Measurements from ENCODE around the gene ADGRL1.
"Not testable (repeated sequence)": the region's sequence is repeated elsewhere in the genome, so short reads cannot be mapped to it uniquely, and the experiment has no call there.

The ADGRL1 gene

DNA sequence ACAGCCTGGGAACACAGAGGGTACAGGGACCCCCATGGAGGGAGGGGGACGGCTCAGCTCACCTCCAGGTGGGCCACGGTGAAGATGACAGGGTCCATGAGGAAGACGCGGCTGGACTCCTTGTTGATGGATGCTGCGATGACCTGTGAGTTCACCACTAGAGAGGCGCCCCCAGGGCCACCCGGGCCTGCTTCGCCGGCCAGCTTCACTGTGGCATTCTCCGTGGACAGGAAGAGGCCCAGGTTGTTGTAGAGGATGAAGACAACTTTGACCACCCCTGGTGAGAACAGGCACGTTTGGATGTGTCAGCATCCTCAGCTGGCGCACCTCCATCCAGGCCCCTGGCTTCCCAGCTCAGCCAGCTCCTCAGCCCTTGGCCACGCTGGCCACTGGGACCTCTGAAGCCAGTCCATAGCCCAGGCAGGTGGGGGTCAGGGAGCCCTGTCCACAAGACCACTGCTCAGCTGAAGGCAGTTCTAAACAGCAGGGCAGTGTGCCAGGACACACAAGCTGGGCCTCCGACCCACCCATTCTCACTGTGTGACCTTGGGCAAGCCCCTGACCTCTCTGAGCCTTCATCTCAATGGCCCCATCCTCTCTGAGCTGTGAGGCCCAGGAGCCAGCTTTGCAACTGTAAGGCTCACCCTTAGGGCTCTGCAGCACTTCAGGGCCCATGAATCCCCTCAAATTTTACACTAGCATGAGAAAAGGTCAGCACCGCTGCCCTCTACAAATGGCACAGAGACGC is 47.5 kb downstream of the ADGRL1 start:
- no peak for DNase-seq

DNA sequence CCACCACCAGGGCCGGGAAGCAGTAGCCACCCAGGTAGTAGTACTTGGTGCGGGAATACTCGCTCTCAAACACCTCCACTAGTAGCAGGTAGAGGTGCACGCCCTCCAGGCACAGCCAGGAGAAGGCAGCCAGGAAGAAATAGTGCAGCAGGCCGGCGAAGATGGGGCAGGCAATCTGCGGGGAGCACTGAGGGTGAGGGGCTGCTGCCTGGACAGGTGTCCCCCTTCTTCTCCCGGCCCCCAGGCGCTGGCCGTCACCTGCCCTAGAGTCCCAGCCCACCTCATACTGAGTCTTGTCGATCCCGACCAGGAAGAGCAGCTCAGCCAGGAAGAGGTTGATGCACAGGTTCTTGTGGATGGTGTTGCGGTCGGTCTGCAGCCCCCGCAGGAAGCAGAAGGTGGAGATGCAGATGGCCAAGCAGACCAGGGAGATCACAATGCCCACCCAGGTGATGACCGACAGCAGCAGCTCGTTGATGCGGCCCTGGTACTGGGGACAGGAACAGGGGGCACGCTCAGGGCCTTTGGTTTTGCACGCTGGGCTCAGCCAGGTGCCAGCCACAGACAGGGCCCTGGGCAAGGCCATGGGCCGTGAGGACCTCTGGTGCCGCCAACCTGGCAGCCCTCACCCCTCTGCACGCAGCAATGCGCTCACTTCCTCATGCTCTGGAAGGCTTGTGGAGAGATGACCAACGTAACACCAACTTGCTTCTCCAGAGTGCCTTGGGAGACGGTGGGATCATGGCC is 48.8 kb downstream of the ADGRL1 start:
- no peak for DNase-seq

DNA sequence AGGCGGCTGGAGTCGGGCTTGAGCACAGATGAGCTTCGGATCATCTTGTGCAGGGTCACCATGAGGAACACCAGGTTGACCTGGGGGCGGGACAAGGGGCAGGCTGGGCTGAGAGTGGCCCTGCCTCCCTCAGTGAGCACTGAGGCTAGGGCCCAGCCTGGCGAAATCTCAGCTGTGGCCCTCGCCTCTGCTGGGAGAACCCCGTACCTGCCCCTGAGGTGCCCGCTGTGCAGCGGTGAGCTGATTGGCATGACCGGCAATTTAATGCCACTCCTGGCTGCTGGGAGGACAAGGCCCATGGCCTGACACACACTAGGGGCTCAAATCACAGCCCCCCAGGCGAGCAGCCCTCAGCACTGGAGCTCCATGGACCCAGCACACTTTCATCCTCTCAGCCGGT is 49.8 kb downstream of the ADGRL1 start:
- no peak for DNase-seq

DNA sequence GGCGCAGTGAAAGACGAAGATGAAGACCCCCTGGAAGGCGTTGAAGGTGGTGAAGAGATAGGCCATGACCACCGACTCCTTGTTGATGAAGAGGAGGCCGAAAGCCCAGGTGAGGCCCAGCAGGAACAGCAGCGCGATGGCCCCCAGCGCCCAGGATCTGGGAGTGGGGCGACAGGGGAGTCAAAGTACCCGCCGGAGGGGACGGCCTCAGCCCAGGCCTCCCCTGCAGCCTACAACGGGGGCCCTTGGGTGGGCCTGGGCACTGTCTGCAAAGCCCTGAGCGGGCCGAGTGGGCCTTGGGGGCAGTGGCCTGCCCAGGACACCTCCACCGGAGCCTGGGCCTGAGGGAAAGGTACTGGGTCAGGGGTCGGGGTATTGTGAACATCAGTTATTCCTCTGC is 50.6 kb downstream of the ADGRL1 start:
- DNase-seq = no peak

DNA sequence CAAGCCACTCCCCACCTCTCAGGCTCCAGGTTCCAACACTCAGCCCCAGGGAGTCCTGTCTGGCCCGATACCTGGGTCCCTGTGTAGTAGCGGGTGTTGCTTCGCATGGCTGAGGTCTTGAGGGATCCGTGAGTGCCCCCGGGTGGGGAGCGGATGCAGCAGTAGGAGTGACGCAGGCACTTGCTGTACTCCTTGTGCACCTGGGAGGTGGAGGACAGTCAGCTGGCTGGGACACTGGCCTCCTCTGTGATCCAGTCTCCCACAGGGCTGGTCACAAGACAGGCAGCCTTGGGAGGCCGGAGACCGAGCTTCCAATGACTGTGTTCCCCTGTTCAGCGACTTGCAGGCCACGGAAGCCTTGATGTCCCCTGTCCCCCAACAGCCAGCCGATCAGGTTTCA is 53.3 kb downstream of the ADGRL1 start:
- DNase-seq = no peak

DNA sequence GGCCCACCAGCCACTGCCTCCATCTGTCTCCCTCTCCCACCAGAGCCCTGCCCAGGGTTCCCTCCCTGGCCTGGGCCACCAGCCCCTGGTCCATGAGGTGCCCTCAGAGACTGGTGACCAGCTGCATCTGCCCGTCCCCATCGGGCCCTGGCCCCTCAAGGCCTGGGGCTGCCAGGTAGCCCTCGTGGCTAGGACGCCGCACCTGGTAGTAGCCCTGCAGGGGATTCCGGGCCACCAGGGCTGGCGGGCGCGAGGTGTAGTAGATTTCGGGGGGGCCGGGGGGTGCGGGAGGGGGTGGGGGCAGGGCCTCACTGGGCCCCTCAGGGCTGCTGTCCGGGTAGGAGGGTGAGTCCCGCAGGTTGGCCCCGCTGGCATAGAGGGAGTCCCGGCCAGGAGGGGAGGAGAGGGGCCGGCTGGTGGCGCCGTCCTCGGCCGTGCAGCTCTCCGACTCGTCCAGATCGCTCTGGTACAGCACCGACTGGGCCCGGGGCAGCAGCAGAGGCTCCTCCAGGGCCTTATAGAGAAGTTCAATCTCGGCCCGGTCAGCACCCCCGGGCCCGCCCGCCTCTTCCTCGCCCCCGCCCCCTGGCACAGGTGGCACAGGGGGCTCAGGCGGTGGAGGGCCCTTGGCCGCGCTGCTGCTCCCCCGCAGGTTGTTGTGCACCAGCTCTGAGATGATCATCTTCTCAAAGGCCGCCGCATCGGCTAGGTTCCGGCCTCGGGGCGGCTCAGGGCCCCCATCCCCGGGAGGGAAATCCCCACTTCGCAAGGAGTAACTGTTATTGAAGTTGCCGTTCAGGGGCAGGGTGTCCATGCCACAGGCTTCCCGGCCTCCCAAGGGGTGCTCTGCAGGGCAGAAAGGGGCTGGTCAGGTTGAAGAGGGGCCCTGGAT is 55.0 kb downstream of the ADGRL1 start:
- DNase-seq = no peak

DNA sequence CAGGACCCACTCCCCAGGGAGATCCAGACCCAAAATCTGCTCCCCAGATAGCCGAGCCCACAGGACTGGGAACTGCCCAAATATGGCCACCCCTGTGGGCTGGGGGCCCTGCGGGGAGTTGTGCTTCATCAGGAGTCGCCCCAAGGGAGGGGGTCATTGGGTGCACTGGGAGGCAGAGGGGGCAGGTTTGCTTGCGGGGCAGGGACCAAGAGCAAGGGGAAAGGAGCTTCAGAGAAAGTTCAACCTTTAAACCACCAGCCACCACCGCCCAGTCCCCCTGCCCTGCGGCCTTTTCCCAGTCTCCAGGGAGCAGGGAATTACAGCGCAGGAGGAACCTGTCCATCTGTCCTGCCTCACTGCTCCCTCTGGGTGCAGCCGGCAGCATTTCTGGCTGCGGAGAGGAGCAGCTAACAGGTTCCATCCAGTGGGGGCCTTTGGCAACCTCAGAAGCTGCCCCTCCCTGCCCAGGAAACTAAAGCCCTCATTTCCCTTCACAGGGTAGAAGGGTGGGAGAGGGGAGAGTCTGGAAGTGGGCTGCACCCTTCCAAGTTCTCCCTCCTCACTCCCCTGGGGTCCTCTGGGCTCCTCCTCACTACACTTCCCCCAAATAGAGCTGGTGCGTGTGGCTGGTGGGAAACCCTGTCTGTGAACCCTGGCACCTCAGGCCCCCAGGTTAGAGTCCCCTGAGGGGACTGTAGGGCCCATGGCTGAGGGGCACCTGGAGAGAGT is 55.8 kb downstream of the ADGRL1 start:
- DNase-seq = no peak

DNA sequence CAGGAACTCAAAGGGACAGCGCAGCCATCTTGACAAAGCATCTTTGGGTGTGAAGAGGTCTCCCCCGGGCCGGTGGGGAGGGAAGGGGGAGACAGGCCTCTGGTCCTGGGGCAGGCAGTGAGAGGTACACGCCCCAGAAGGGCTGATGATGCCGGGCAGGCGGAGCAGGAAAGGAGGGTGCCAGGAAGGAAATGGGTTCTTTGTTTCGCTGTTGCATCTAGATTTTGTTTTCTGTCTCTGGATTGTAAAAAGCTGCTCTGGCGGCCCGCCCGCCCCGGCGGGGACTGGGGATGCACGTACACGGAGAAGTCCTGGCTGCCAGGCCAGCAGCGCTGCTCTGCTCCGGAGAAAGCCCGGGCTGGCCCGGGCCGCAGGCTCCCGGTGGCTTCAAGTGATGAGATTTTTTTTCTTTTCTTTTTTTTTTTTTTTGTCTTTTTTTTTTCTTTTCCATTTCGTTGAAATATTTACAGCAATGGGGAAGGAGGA is 56.4 kb downstream of the ADGRL1 start:
- no peak for DNase-seq

DNA sequence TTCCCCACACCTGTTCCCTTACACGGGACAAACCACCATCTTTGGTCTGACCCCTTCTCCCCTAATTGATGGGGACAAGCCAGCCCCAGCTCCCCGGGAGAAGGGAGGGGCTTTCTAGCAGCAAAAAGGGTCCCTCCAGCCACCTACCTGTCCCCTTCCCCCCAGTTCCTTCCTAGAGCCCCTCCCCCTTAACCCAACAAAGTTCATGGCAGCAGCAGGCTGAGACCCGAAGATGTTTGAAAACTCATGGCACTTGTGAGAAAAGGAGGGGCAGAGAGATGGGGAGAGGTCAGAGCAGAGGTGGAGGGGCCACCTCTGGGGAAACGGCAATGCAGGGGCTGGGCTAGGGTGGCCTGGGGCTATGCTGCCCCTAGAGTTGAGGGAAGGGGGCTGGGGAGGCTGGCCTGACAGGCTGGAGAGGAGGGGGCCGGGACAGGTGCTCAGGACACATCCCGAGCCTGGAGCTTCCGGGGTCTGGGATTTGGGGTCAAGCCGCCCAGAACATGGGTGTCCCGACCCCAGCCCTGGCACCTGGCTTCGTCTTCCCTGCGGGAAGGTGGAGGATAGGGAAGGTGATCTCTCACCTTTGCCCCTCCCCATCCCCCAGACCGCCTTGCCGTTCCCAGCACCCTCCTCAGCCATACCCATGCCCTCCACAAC is 57.1 kb downstream of the ADGRL1 start:
- no peak for DNase-seq

DNA sequence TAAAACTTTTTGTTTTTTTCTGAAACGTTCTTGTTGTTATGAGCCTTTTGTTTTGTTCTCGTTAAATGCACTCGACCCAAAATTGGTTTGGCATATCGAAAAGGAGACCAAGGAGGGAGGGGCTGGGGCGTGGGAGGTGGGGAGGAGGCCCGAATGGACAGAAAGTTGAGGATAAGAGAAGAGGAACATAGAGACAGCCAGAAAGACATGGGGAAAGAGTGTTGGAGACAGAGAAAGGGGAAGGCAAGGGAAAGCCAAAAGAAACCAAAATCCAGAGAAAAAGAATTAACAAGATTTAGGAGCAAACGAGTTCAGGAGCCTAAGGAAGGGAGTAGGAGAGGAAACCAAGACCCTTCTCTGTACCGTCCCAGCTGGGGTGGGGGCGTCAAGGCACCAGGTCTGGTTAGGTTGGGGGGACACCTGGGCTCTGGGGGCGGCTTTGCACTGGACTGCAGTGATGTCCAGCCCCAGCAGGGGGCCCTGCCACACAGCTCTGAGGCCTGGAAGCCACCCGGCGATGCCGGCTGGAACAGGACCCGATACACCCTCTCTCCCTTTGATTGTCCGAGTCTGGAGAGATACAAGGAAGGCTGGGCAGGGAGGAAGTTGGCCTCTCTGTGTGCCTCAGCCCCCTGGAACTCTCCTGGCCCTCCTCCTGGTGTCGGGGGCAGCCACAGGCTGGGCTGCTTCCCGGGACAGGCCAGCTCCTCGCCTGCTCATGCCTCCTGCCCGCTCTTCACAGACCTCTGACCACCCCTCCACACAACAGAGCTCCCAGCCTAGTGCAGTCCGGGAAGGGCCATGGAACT is 58.0 kb downstream of the ADGRL1 start:
- peak; percentile 1 for DNase-seq

DNA sequence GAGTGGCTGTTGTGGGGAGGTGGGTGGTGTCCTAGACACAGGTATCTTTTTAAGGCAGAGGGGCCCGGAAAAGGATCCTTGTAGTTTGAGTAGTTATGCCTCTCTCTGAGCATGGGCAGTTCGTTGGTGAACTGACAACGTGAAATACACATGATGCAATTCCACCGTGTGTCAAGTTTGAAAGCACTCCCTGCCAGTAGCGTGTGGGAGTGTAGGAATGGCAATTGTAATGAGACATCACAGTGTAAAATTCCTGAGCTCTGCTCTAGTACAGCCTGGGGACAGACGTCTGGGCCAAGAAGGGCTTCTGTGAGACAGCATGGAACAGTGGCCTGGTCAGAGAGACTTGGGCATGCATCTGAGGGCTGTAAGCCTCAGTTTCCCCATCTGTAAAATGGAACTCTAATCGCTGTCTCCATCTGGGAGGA is 59.2 kb downstream of the ADGRL1 start:
- DNase-seq = no peak

DNA sequence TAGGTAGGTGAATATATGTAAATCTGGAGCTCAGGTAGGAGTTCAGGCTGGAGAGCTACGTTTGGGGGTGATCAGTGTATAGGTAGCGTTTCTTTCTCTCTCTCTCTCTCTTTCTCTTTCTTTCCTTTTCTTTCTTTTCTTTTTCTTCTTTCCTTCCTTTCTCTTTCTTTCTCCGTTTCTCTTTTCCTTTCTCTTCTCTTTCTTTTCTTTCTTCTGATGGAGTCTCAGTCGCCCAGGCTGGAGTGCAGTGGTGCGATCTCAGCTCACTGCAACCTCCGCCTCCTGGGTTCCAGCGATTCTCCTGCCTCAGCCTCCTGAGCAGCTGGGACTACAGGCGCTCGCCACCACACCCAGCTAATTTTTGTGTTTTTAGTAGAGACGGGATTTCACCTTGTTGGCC is 59.8 kb downstream of the ADGRL1 start:
- DNase-seq = not testable (repeated sequence)

DNA sequence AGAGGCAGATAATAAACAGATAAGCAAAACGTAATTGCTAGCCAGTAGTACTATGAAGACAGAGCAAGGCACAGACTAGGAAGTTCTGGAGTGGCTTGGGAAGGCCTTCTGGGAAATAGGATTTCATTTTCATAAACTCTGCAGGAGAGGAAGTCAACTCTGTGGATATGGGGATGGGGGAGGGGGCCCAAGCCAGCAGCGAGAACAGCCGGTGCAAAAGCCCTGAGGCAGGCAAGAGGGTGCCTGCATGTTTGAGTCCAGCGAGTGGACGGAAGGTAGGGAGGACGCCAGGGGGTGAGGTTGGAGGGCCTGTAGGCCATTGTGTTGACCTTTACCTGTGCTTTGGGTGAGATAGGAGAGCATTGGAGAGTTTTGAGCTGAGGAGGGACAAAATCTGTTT is 60.6 kb downstream of the ADGRL1 start:
- no peak for DNase-seq

DNA sequence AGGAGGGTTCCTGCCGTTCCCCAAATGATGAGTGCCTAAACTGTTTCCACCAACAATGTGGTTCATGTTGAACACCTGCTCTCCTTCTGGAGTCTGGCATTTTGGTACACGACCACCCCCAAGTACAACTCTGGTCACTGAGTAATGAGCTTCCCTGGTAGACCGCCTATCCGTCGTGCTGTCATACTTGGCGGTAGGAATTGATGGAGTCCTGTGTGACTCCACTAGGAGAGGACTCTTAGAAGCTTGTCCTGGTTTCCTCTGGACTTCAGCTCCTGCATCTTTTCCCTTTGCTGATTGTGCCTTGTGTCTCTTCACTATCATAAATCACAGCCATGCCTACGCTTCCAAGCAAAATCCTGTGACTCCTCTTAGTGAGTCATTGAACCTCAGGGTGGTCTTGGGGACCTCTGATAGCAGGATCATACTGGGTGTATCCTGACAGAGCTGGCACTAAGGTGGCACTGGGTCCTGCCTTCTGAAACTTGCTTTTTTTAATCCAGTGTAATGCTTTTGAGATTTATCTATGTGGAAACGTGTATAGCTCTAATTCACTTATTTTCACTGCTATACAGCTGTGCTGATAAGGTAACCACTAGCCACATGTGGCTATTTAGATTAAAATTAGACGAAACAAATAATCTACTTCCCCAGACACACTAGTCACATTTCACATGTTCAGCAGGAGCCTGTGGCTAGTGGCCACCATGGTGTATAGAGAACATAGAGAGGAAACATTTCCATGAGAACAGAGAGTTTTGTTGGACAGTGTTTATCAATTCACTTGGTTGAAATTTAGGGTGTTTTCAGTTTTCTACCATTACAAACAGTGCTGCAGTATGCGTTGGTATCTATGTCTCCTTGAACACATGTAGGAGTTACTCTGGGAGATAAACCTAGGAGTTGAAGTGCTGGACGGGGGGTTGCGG is 63.4 kb downstream of the ADGRL1 start:
- DNase-seq = no peak

DNA sequence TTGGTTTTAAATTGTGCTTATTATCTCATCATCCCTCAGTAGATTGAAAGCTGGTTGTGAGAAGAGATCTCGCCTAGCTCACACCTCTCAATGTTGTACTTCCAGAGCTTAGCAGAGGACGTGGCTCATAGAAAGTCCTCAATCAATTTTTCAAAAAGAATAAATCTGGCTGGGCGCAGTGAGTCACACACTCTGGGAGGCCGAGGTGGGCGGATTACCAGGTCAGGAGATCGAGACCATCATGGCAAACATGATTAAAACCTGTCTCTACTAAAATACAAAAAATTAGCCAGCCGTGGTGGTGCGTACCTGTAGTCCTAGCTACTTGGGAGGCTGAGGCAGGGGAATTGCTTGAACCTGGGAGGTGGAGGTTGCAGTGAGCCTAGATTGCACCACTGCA is 64.9 kb downstream of the ADGRL1 start:
- no peak for DNase-seq

DNA sequence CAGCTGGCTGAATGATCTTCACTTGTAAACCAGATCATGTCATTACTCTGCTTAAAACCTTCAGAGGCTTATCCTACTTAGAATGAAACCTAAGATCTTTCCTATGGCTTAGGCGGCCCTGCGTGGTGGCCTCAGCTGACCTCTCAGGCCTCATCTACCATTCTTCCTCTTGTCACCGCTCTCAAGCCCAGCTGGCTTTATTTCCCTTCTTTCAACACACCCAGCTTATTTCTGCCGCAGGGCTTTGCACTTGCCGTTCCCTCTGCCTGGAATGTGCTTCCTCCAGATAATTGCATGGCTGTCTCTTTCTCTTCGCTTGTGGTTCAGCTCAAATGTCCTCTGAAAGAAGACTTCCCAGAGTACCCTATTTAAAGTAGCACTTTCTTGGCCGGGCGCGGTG is 66.0 kb downstream of the ADGRL1 start:
- DNase-seq = no peak

DNA sequence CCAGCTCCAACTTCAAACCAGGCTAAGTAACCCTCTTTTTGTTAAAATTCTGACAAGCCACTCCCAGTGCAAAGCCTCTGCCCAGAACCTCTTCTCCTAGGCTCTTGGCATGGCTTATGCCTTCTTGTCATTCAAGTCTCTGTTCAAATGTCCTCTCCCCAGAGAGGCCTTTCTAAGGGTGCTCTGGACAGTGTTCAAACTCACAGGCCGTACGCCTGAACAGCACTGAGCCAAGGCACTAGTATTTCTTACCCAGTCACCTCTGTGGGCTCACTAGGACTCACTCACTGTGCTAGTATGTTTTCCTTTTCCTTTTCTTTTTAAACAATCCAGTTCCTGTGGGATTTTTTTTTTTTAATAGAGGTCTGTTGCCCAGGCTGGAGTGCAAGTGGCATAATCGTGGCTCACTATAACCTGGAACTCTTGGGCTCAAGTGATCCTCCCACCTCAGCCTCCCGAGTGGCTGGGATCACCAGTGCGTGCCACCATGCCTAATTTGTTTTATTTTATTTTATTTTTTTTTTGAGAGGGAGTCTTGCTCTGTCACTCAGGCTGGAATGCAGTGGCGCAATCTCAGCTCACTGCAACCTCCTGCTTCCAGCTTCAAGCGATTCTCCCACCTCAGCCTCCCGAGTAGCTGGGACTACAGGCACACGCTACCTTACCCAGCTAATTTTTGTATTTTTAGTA is 67.2 kb downstream of the ADGRL1 start:
- DNase-seq = no peak

DNA sequence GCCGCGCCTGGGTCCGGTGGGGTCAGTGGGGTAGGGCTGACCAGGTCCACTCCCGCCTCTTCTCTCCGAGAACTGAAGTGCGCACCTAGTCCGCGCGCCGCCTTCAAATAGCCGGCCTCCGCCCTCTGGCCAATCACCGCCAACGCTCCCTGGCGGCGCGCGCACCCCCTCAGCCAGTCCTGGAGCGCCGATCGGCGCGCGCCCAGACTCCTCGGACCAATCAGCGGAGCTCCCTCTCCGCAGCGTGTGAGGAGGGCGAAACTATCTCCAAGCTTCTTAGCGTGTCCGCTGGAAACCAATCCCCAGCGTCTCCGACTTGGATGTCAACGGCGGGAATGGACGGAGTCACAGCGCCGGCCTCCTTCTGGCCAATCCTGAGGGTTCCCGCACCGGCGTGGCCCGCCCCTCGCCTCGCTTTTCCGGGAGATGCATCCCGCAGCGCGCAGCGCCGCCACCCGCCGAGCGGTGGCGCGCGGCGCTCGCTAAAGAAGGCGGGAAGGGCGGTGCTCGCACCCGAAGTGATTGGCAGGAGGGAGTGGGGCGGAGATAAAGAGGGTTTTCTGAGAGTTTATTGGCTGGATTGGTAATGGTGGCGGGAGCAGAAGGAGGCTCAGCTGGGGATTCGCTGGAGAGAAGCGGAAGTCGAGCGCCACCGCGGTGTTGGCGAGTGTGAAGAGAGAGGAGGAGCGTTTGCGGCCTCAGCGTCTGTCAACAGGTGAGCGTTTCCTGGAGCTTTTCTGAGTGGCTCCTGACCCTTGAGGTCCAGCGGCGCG is 69.3 kb downstream of the ADGRL1 start, which contains the start of gene ASF1B:
Gene ASF1B, minus strand, starts transcription at position 81 of the 773 bp plus-strand sequence. CDS start 133 bp downstream, outside the sequence.
- DNase-seq = peak; percentile 99
